ENCODE results near the gene RBM41. TPM values are rescaled to one million over a fixed set of nuclear protein-coding genes. Genes with fewer than 3 reads are reported as not detected.
A peak's percentile ranks its signal among the peaks of the same experiment; 100 is the strongest.
"Not testable (repeated sequence)": the region's sequence is repeated elsewhere in the genome, so short reads cannot be mapped to it uniquely, and the experiment has no call there.

Gene RBM41
- total and polyA plus RNA-seq, 12 donors = 3.0 to 18.9 (median 14.2) TPM

DNA sequence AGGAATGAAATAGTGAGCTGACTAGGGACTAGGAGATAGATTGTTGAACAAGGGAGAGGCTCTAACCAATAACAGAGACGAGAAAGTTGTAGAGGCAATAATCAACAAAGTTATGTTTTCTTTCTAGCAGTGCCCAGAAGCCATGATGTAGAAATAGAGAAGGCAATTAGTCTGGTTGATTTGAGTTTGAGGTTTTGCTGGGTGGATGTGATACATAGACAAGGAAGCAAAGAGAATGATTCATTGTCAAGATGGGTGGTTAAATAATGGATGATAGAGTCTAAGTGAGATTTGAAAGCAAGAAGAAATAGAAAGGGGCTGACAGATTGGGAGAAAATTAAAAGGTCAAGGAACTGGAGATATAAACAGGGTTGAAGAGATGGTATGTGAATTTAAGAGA lies 11.2 kb downstream of the RBM41 start:
- Histone ChIP-seq H3K9me3 (peaks cover 0 to 4% (median 0%) of the 10 kb centered on the region in 11 donors), H3K4me1 (no peaks in the 10 kb centered on the region), H3K36me3 (peaks cover 0 to 33% (median 0%) of the 10 kb centered on the region in 9 donors), H3K27me3 (no peaks in the 10 kb centered on the region), H3K27ac (no peak overlapping the region), H3K4me3 (no peak overlapping the region)
- 100% methylated on average over 1 of the region's 1 CpG for WGBS, 2 donors
- TF ChIP-seq, protein P1, sequence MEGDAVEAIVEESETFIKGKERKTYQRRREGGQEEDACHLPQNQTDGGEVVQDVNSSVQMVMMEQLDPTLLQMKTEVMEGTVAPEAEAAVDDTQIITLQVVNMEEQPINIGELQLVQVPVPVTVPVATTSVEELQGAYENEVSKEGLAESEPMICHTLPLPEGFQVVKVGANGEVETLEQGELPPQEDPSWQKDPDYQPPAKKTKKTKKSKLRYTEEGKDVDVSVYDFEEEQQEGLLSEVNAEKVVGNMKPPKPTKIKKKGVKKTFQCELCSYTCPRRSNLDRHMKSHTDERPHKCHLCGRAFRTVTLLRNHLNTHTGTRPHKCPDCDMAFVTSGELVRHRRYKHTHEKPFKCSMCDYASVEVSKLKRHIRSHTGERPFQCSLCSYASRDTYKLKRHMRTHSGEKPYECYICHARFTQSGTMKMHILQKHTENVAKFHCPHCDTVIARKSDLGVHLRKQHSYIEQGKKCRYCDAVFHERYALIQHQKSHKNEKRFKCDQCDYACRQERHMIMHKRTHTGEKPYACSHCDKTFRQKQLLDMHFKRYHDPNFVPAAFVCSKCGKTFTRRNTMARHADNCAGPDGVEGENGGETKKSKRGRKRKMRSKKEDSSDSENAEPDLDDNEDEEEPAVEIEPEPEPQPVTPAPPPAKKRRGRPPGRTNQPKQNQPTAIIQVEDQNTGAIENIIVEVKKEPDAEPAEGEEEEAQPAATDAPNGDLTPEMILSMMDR (IDR thresholded peaks at IDR 0.05) = no peak
- no peak for ATAC-seq
- no peak for DNase-seq
- intact Hi-C loops (cut with DNase I) = loop anchor here in 1 of 10 donors (10.0 kb wide), 1 partner anchor 1217 kb away; no protein-coding TSS in a partner anchor

DNA sequence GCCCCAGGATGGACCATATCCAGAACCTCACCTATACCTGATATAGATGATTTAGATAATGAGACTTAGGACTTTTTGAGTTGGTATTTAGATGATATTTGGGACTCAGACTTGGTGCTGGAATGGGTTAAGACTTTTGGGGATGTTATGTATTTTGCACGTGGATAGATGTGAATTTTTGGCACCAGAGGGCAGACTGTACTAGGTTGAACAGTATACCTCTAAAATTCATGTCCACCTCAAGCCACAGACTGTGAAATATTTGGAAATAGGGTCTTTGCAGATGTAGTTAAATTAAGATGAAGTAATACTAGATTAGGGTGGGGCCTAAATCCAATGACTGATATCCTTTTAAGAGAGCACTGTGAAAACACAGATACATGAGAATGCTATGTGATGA lies 15.6 kb downstream of the RBM41 start:
- TF ChIP-seq, protein P1 (IDR thresholded peaks at IDR 0.05) = peak in 1 of 9 donors; percentile 13
- Histone ChIP-seq H3K4me3 (no peak overlapping the region), H3K36me3 (peaks cover 0 to 30% (median 0%) of the 10 kb centered on the region in 9 donors), H3K27me3 (no peaks in the 10 kb centered on the region), H3K4me1 (no peaks in the 10 kb centered on the region), H3K27ac (no peak overlapping the region), H3K9me3 (no peaks in the 10 kb centered on the region)
- intact Hi-C loops (cut with DNase I) = loop anchor here in 1 of 10 donors (10.0 kb wide), 1 partner anchor 1222 kb away; no protein-coding TSS in a partner anchor
- WGBS, 2 donors = 13 to 36% methylated on average over 1 of the region's 1 CpG
- no peak for DNase-seq
- no peak for ATAC-seq

DNA sequence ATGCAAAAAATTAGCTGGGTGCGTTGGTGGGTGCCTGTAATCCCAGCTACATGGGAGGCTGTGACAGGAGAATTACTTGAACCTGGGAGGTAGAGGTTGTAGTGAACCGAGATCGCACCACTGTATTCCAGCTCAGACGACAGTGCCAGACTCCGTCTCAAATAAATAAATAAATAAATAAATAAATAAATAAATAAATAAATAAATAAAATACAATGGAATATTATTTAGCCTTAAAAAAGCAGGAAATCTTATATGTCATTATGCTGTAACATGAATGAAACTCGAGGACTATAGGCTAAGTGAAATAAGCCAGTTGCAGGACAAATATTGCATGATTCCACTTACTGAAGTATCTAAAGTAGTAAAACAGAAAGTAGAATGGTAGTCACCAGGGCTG lies 42.5 kb downstream of the RBM41 start:
- intact Hi-C loops (cut with DNase I) = no loop called here
- 97 to 99% methylated on average over 6 of the region's 6 CpGs for WGBS, 2 donors
- Histone ChIP-seq H3K36me3 (no peaks in the 10 kb centered on the region), H3K4me1 (no peaks in the 10 kb centered on the region), H3K27ac (no peak overlapping the region), H3K4me3 (no peak overlapping the region), H3K9me3 (peaks cover 0 to 54% (median 11%) of the 10 kb centered on the region in 11 donors), H3K27me3 (no peaks in the 10 kb centered on the region)
- TF ChIP-seq, protein P1 (IDR thresholded peaks at IDR 0.05) = no peak
- DNase-seq (no peak), ATAC-seq (no peak)

DNA sequence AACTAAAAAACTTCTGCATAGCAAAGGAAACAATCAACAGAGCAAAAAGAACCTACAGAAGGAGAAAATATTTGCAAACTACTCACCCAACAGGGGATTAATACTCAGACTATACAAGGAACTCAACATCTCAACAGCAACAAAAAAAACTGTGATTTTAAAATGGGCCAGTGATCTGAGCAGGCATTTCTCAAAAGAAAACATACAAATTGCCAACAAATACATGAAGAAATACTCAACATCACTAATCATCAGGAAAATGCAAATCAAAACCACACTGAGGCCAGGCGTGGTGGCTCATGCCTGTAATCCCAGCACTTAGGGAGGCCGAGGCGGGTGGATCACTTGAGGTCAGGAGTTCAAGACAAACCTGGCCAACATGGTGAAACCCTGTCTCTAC lies 60.9 kb downstream of the RBM41 start:
- H3K36me3 ChIP-seq; intact Hi-C loops (cut with DNase I); H3K27ac ChIP-seq; DNase-seq; ATAC-seq; H3K27me3 ChIP-seq; H3K4me1 ChIP-seq; H3K4me3 ChIP-seq; H3K9me3 ChIP-seq: not testable (repeated sequence)
- 89 to 96% methylated on average over 3 of the region's 3 CpGs for WGBS, 2 donors

DNA sequence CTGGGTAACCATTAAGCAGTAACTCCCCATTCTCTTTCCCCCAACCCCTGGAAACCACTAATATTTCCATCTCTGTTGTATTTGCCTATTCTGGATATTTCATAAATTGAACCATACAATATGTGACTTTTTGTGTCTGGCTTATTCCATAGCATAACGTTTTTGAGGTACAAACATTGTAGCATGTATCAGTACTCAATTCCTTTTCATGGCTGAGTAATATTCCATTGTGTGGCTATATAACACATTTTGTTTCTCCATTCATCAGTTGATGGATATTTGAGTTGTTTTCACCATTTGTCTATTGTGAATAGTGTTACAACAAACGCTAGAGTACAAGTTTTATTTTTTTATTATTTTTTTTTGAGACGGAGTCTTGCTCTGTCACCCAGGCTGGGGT lies 63.6 kb downstream of the RBM41 start:
- DNase-seq (no peak), ATAC-seq (no peak)
- no peak overlapping the region for H3K4me3 ChIP-seq
- no peaks in the 10 kb centered on the region for H3K9me3 ChIP-seq
- no peaks in the 10 kb centered on the region for H3K4me1 ChIP-seq
- 89 to 92% methylated on average over 3 of the region's 3 CpGs for WGBS, 2 donors
- H3K27ac ChIP-seq = no peak overlapping the region
- H3K36me3 ChIP-seq = no peaks in the 10 kb centered on the region
- TF ChIP-seq, protein P1 (IDR thresholded peaks at IDR 0.05) = no peak
- intact Hi-C loops (cut with DNase I) = no loop called here
- peaks cover 0 to 16% (median 0%) of the 10 kb centered on the region in 7 donors for H3K27me3 ChIP-seq

Data from heart right ventricle (tissue), 16 donors.